ENCODE measurements around the gene ECM2. TPM values are rescaled to one million over a fixed set of nuclear protein-coding genes. Genes with fewer than 3 reads are reported as not detected.

The ECM2 gene
- total RNA-seq, 4 donors from 2014 or later, result 57.8 to 131 (median 71.2) TPM

DNA sequence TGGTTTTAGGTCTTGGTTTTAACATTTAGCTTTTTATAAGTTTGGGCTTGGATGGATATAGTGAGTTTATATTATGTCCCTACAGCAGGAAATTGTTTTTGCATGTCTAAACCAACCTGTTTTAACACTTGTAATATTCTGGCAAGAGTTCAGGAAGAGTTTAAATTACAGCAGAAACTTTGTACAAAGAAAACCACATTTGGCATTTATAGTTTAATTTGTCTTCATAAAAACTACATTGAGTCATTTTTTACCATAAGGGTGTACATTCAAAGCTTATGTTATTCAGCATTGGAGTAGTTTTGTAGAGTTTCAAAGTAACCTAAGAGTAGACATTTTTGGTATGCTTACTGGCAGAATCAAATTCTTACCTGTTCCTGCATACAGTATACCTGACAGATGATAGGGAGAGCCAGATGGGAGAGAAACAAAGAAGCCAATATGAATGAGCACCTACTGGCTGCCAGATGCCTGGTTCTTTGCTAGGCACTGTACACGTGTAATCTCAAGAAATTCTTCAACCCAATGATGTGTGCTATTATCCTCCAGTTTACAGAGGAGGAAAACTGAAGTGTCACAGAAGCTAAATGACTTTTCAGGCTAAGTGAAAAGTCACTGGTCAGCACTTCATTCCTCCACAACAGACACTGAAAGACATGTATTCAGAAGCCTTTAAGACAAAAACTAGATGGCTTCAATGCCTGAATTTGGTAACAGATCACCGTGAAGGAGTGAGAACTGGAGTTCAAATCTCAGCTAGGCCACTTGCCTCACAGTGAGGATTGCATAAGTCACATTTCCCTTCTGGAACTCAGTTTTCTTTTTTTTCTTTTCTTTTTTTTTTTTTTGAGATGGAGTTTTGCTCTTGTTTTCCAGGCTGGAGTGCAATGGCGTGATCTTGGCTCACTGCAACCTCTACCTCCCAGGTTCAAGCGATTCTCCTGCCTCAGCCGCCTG is 25.9 kb upstream of the ECM2 start:
- TF ChIP-seq CTCF (IDR thresholded peaks at IDR 0.05; ENCODE audit: low read depth), result no peak

- no peak for TF ChIP-seq CTCF (IDR thresholded peaks at IDR 0.05; ENCODE audit: low read depth)
These were observed 23.0 kb upstream of the ECM2 start for GRCh38 chr9:92558612-92559374.

- no peak for TF ChIP-seq CTCF (IDR thresholded peaks at IDR 0.05; ENCODE audit: low read depth)
These were observed 15.0 kb upstream of the ECM2 start for GRCh38 chr9:92550765-92551164.

DNA sequence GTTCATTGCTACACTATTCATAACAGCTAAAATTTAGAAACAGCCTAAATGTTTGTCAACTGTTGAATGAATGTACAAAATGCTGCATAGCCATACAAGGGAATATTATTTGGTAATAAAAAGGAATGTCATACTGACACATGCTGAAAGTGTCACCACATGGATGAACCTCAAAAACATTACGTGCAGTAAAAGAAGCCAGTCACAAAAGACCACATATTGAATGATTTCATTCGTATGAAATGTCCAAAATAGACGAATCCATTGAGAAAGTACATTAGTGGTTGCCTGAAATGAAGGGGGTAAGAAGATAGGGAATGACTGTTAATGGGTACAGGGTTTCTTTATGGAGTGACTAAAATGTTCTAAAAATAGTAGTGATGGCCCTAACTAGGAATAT is 11.6 kb upstream of the ECM2 start:
- TF ChIP-seq CTCF (IDR thresholded peaks at IDR 0.05; ENCODE audit: low read depth), result no peak

GRCh38 chr9:92545002-92545510 is 9.3 kb upstream of the ECM2 start:
- TF ChIP-seq CTCF (IDR thresholded peaks at IDR 0.05; ENCODE audit: low read depth), result no peak

- TF ChIP-seq CTCF (IDR thresholded peaks at IDR 0.05; ENCODE audit: low read depth), result no peak
These were observed 8.2 kb upstream of the ECM2 start for GRCh38 chr9:92543972-92544371.

DNA sequence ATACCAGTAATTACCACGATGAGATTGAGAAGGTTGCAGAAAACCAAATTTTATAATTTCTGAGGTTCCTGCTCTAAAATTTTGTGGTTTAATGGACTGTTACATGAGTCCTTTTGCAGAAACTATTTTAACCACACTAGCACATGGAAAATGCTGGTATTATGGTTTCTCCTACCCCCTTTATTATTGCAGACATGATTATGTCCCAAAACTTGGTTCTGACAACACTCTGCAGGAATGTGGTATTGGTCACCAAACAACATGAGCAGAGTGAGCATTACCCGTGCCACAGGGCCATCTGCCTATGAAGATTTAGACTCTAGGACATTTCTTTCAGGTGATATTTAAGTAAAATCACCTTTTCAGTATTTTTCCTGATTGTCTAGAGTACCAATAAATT is 2.8 kb upstream of the ECM2 start:
- no peak for TF ChIP-seq CTCF (IDR thresholded peaks at IDR 0.05; ENCODE audit: low read depth)
